ENCODE results near the gene HTT. TPM values are rescaled to one million over a fixed set of nuclear protein-coding genes. Genes with fewer than 3 reads are reported as not detected.
"Not testable (repeated sequence)": the region's sequence is repeated elsewhere in the genome, so short reads cannot be mapped to it uniquely, and the experiment has no call there.

HTT gene
- total RNA-seq, 1 donor from 2014 or later: 32.5 TPM

- no peak for DNase-seq (ENCODE audit: low read depth)
- no peak for TF ChIP-seq CTCF (conservative IDR thresholded peaks at IDR 0.05; ENCODE audit: low read depth, low read length)
- no peak overlapping the region for H3K4me3 ChIP-seq (ENCODE audit: low read depth, low read length)
Observed at GRCh38 chr4:3083732-3084131, 9.3 kb downstream of the HTT start.

- H3K4me3 ChIP-seq (ENCODE audit: low read depth, low read length): no peak overlapping the region
- TF ChIP-seq CTCF (conservative IDR thresholded peaks at IDR 0.05; ENCODE audit: low read depth, low read length): no peak
- DNase-seq (ENCODE audit: low read depth): no peak
Observed at GRCh38 chr4:3085948-3086670, 11.6 kb downstream of the HTT start.

- no peak overlapping the region for H3K4me3 ChIP-seq (ENCODE audit: low read depth, low read length)
- TF ChIP-seq CTCF (conservative IDR thresholded peaks at IDR 0.05; ENCODE audit: low read depth, low read length): no peak
- no peak for DNase-seq (ENCODE audit: low read depth)
Observed at GRCh38 chr4:3087115-3087797, 12.8 kb downstream of the HTT start.

- no peak for DNase-seq (ENCODE audit: low read depth)
Observed at GRCh38 chr4:3091464-3091863, 17.0 kb downstream of the HTT start.

GRCh38 chr4:3094701-3095100 lies 20.2 kb downstream of the HTT start:
- not testable (repeated sequence) for DNase-seq (ENCODE audit: low read depth); H3K4me3 ChIP-seq (ENCODE audit: low read depth, low read length)

More at GRCh38 chr4:3091464-3091863, 17.0 kb downstream of the HTT start:
- no peak overlapping the region for H3K4me3 ChIP-seq (ENCODE audit: low read depth, low read length)
- no peak for TF ChIP-seq CTCF (conservative IDR thresholded peaks at IDR 0.05; ENCODE audit: low read depth, low read length)

GRCh38 chr4:3096202-3096601 lies 21.7 kb downstream of the HTT start:
- no peak overlapping the region for H3K4me3 ChIP-seq (ENCODE audit: low read depth, low read length)
- no peak for DNase-seq (ENCODE audit: low read depth)
- TF ChIP-seq CTCF (conservative IDR thresholded peaks at IDR 0.05; ENCODE audit: low read depth, low read length): no peak

GRCh38 chr4:3098346-3098745 lies 23.9 kb downstream of the HTT start:
- TF ChIP-seq CTCF (conservative IDR thresholded peaks at IDR 0.05; ENCODE audit: low read depth, low read length): no peak
- H3K4me3 ChIP-seq (ENCODE audit: low read depth, low read length): no peak overlapping the region
- no peak for DNase-seq (ENCODE audit: low read depth)

Measured in epithelial cell of proximal tubule (primary cell).